DND-41 (cell line): ENCODE measurements around the gene CLDN14.

Experiments used
- EZH2 ChIP-seq: IDR thresholded peaks from 3 replicates; pipeline ENCODE4 v1.6.1; 2012; ENCODE audit warnings: borderline replicate concordance, low read depth, mild to moderate bottlenecking, moderate library complexity, low read length, inconsistent platforms; ENCODE audit not compliant: severe bottlenecking
- TF ChIP-seq, protein P1 (sequence below): IDR thresholded peaks from 2 replicates; pipeline ENCODE4 v1.5.1; 2012; ENCODE audit warnings: borderline replicate concordance, low read length, moderate library complexity, mild to moderate bottlenecking; ENCODE audit not compliant: poor library complexity, severe bottlenecking; ENCODE audit errors: extremely low read depth

DNA sequence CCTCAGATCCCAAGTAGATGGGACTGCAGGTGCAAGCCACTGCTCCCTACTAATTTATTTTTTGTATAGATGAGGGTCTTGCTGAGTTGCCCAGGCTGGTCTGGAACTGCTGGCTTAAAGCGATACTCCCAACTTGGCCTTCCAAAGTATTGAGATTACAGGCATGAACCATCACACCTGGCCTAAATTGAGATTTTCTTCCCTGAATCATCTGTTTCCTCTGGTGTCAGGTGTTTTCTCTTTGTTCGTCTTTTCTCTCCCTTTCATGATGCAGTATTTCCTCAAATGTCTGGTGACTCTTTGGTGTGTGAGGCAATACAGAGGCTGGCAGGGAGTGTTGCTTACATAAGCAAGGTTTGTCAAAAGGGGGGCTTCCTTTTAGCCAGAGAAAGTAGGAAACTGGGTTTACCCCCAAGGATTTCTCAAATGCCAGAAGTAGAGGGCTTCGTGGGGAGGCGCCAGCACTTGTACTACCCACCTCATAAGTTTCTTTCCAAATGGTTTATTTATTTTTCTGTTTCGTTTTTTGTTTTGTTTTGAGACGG lies 27.6 kb downstream of the CLDN14 start:
- TF ChIP-seq, protein P1, sequence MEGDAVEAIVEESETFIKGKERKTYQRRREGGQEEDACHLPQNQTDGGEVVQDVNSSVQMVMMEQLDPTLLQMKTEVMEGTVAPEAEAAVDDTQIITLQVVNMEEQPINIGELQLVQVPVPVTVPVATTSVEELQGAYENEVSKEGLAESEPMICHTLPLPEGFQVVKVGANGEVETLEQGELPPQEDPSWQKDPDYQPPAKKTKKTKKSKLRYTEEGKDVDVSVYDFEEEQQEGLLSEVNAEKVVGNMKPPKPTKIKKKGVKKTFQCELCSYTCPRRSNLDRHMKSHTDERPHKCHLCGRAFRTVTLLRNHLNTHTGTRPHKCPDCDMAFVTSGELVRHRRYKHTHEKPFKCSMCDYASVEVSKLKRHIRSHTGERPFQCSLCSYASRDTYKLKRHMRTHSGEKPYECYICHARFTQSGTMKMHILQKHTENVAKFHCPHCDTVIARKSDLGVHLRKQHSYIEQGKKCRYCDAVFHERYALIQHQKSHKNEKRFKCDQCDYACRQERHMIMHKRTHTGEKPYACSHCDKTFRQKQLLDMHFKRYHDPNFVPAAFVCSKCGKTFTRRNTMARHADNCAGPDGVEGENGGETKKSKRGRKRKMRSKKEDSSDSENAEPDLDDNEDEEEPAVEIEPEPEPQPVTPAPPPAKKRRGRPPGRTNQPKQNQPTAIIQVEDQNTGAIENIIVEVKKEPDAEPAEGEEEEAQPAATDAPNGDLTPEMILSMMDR: no peak
- TF ChIP-seq EZH2: no peak
